ELF-1 (cell line): Measurements from ENCODE around the gene SNCB.

Source experiments
- DNase-seq: peaks from one replicate; pipeline ENCODE4 v3.0.0-alpha.2; 2016; ENCODE audit warnings: low read depth, low spot score

SNCB gene

GRCh38 chr5:176625512-176625911 lies 4.8 kb downstream of the SNCB start:
- DNase-seq = no peak

GRCh38 chr5:176624938-176625337 lies 5.4 kb downstream of the SNCB start:
- no peak for DNase-seq

GRCh38 chr5:176624142-176624541 lies 6.2 kb downstream of the SNCB start:
- no peak for DNase-seq

GRCh38 chr5:176621661-176622079 lies 8.7 kb downstream of the SNCB start:
- DNase-seq = no peak

- DNase-seq = no peak
These were observed 9.9 kb downstream of the SNCB start for GRCh38 chr5:176620333-176620981.

GRCh38 chr5:176619569-176620332 lies 10.6 kb downstream of the SNCB start:
- no peak for DNase-seq

- DNase-seq = peak; percentile 93
These were observed 11.1 kb downstream of the SNCB start for GRCh38 chr5:176619203-176619568.

GRCh38 chr5:176618783-176619182 lies 11.6 kb downstream of the SNCB start:
- DNase-seq = peak; percentile 58

- no peak for DNase-seq
These were observed 13.8 kb downstream of the SNCB start for GRCh38 chr5:176616511-176616910.

- no peak for DNase-seq
These were observed 15.4 kb downstream of the SNCB start for GRCh38 chr5:176614805-176615478.

GRCh38 chr5:176612855-176613254 lies 17.5 kb downstream of the SNCB start:
- DNase-seq = no peak

GRCh38 chr5:176612008-176612407 lies 18.3 kb downstream of the SNCB start:
- no peak for DNase-seq

GRCh38 chr5:176611435-176611834 lies 18.9 kb downstream of the SNCB start:
- DNase-seq = peak; percentile 79

GRCh38 chr5:176610435-176610773 lies 19.9 kb downstream of the SNCB start:
- no peak for DNase-seq

GRCh38 chr5:176609724-176610434 lies 20.5 kb downstream of the SNCB start, which contains the start of gene GPRIN1:
Gene GPRIN1 (minus strand): TSS chr5:176610156. CDS start chr5:176599834, 10,322 bp downstream.
- DNase-seq = peak; percentile 83

GRCh38 chr5:176608937-176609723 lies 21.2 kb downstream of the SNCB start:
- DNase-seq = no peak

GRCh38 chr5:176608142-176608705 lies 22.1 kb downstream of the SNCB start:
- no peak for DNase-seq

GRCh38 chr5:176606875-176607274 lies 23.5 kb downstream of the SNCB start:
- DNase-seq = no peak

GRCh38 chr5:176606032-176606431 lies 24.3 kb downstream of the SNCB start:
- peak; percentile 58 for DNase-seq

- no peak for DNase-seq
These were observed 27.2 kb downstream of the SNCB start for GRCh38 chr5:176603091-176603490.

- no peak for DNase-seq
These were observed 28.3 kb downstream of the SNCB start for GRCh38 chr5:176601901-176602482.
